KMS-11 (cell line): ENCODE data around the gene RNF213.

Experiments
- H2AFZ ChIP-seq: fragments of 200-600 bp; sonication (generic); 2 replicates; pipeline ENCODE4 v1.6.1; 2016; ENCODE audit warnings: antibody characterized with exemption, mixed run types, low read depth
- H3K27ac ChIP-seq: fragments of 200-600 bp; sonication (generic); 2 replicates; pipeline ENCODE4 v1.6.1; 2016; ENCODE audit warnings: mild to moderate bottlenecking, mixed run types
- H3K27me3 ChIP-seq: fragments of 200-600 bp; sonication (generic); 2 replicates; pipeline ENCODE4 v1.6.1; 2017; ENCODE audit warnings: mild to moderate bottlenecking, low read depth, mixed run types, moderate library complexity; ENCODE audit not compliant: insufficient read depth
- H3K36me3 ChIP-seq: fragments of 200-600 bp; sonication (generic); 2 replicates; pipeline ENCODE4 v1.6.1; 2017; ENCODE audit warnings: mild to moderate bottlenecking, mixed run types; ENCODE audit not compliant: insufficient read depth
- H3K4me1 ChIP-seq: fragments of 200-600 bp; sonication (generic); 2 replicates; pipeline ENCODE4 v1.6.1; 2016; ENCODE audit warnings: mild to moderate bottlenecking, low read depth, mixed run types; ENCODE audit not compliant: poor library complexity, severe bottlenecking
- H3K4me2 ChIP-seq: fragments of 200-600 bp; sonication (generic); 2 replicates; pipeline ENCODE4 v1.7.0; 2016; ENCODE audit warnings: mild to moderate bottlenecking, mixed run types
- H3K4me3 ChIP-seq: fragments of 200-600 bp; sonication (generic); IDR thresholded peaks from 2 replicates; pipeline ENCODE4 v1.6.1; 2017; ENCODE audit warnings: low read depth, low read length, mixed read lengths; ENCODE audit not compliant: insufficient read depth
- H3K79me2 ChIP-seq: fragments of 200-600 bp; sonication (generic); 2 replicates; pipeline ENCODE4 v1.6.1; 2016; ENCODE audit warnings: low read depth, mixed run types; ENCODE audit not compliant: insufficient read depth
- H3K9ac ChIP-seq: fragments of 200-600 bp; sonication (generic); 2 replicates; pipeline ENCODE4 v1.6.1; 2016; ENCODE audit warnings: mild to moderate bottlenecking, mixed run types
- H4K20me1 ChIP-seq: fragments of 200-600 bp; sonication (generic); 2 replicates; pipeline ENCODE4 v1.6.1; 2016; ENCODE audit warnings: mild to moderate bottlenecking, mixed run types; ENCODE audit not compliant: insufficient read depth
- CTCF ChIP-seq: fragments of 200-600 bp; sonication (generic); conservative IDR thresholded peaks from 2 replicates; pipeline ENCODE4 v1.6.1; 2017; ENCODE audit warnings: low read depth, mild to moderate bottlenecking, antibody characterized with exemption, low read length, moderate library complexity, mixed read lengths

Gene RNF213

GRCh38 chr17:80223142-80223815, 37.4 kb upstream of the RNF213 start:
- Histone ChIP-seq H3K27ac (no peak overlapping the region), H4K20me1 (no peaks in the 10 kb centered on the region), H3K36me3 (no peaks in the 10 kb centered on the region), H3K4me3 (no peak overlapping the region), H3K9ac (no peak overlapping the region), H2AFZ (no peak overlapping the region), H3K4me2 (no peak overlapping the region), H3K27me3 (no peaks in the 10 kb centered on the region), H3K4me1 (peaks cover 10% of the 10 kb centered on the region), H3K79me2 (peaks cover 2% of the 10 kb centered on the region; the same call in 1 of the 2 replicates)
- no peak for TF ChIP-seq CTCF

GRCh38 chr17:80223838-80224497, 36.7 kb upstream of the RNF213 start:
- Histone ChIP-seq H3K36me3 (no peaks in the 10 kb centered on the region), H3K9ac (no peak overlapping the region), H3K27ac (no peak overlapping the region), H3K79me2 (no peaks in the 10 kb centered on the region), H3K27me3 (no peaks in the 10 kb centered on the region), H2AFZ (no peak overlapping the region), H3K4me1 (peaks cover 3% of the 10 kb centered on the region), H4K20me1 (no peaks in the 10 kb centered on the region), H3K4me2 (no peak overlapping the region), H3K4me3 (no peak overlapping the region)
- TF ChIP-seq CTCF, result no peak

GRCh38 chr17:80224683-80225082, 36.0 kb upstream of the RNF213 start:
- no peaks in the 10 kb centered on the region for H3K36me3 ChIP-seq
- H3K9ac ChIP-seq, result no peak overlapping the region
- no peaks in the 10 kb centered on the region for H4K20me1 ChIP-seq
- no peak overlapping the region for H3K4me2 ChIP-seq
- H3K4me3 ChIP-seq, result no peak overlapping the region
- TF ChIP-seq CTCF, result no peak
- no peak overlapping the region for H2AFZ ChIP-seq
- no peaks in the 10 kb centered on the region for H3K79me2 ChIP-seq
- no peaks in the 10 kb centered on the region for H3K4me1 ChIP-seq
- H3K27ac ChIP-seq, result no peak overlapping the region
- H3K27me3 ChIP-seq, result no peaks in the 10 kb centered on the region

- Histone ChIP-seq H3K4me3 (no peak overlapping the region), H3K36me3 (no peaks in the 10 kb centered on the region), H2AFZ (no peak overlapping the region), H3K27ac (no peak overlapping the region), H4K20me1 (no peaks in the 10 kb centered on the region), H3K4me1 (no peaks in the 10 kb centered on the region), H3K9ac (no peak overlapping the region), H3K4me2 (no peak overlapping the region), H3K79me2 (no peaks in the 10 kb centered on the region), H3K27me3 (no peaks in the 10 kb centered on the region)
- TF ChIP-seq CTCF, result no peak
Measured at GRCh38 chr17:80225230-80225629, 35.4 kb upstream of the RNF213 start.
